Effector memory CD8-positive, alpha-beta T cell (primary cell): ENCODE results near the gene TYK2.
"Not testable (repeated sequence)": the region's sequence is repeated elsewhere in the genome, so short reads cannot be mapped to it uniquely, and the experiment has no call there.

ENCODE experiments used
- ATAC-seq: fragments of 150-1000 bp; cut with Tn5 transposase; replicated peaks from 2 replicates; pipeline ENCODE4 v1.10.0; 2021; ENCODE audit warnings: mild to moderate bottlenecking, moderate library complexity
- DNase-seq, 3 experiments: peaks; one replicate each; pipeline ENCODE4 v3.0.0; 2021
- H3K27ac Mint-ChIP-seq, 2 donors: one replicate each; pipeline ENCODE4 v1.8.0; 2022; ENCODE audit warnings: mild to moderate bottlenecking in 2 of 2, mixed read lengths in 2 of 2, moderate library complexity in 2 of 2
- H3K27me3 Mint-ChIP-seq, 2 donors: one replicate each; pipeline ENCODE4 v1.8.0; 2022; ENCODE audit warnings: mixed read lengths in 2 of 2
- H3K36me3 Mint-ChIP-seq: one replicate; pipeline ENCODE4 v1.8.0; 2022; ENCODE audit warnings: mild to moderate bottlenecking, moderate library complexity, mixed read lengths; ENCODE audit not compliant: insufficient read depth
- H3K4me1 Mint-ChIP-seq, 2 donors: one replicate each; pipeline ENCODE4 v1.8.0; 2022; ENCODE audit warnings: low read depth in 2 of 2, mixed read lengths in 2 of 2
- H3K4me3 Mint-ChIP-seq, 2 donors: one replicate each; pipeline ENCODE4 v1.8.0; 2022; ENCODE audit warnings: mild to moderate bottlenecking in 2 of 2, mixed read lengths in 2 of 2, moderate library complexity in 2 of 2
- H3K9me3 Mint-ChIP-seq, 2 donors: one replicate each; pipeline ENCODE4 v1.8.0; 2022; ENCODE audit warnings: mixed read lengths in 2 of 2

Gene TYK2

GRCh38 chr19:10402441-10403038, 22.2 kb upstream of the TYK2 start:
- ATAC-seq: no peak
- Mint-ChIP-seq H3K27me3 (no peaks in the 10 kb centered on the region), H3K4me1 (peaks cover 50 to 62% of the 10 kb centered on the region in 2 donors), H3K27ac (peak overlapping the region; percentile 99 to 100), H3K9me3 (no peaks in the 10 kb centered on the region), H3K4me3 (peak overlapping the region; percentile 96 to 97), H3K36me3 (peaks cover 51% of the 10 kb centered on the region)
- no peak for DNase-seq

DNA sequence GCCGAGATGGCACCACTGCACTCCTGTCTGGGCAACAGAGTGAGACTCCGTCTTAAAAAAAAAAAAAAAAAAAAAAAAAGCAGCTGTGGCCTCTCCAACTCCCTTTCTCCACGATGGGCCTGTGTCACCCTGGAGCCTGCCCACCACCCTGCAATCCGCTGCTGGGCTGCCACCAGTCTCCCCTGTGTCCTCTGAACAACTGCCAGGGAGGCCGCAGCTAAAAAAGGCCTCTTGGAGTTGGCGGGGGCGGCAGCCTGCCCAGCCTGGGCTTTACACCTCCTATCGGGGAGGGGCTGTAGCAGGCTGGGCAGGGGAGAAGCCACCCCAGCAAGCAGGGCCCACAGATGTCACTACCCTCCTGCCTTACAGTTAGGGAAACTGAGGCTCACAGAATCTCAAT, 19.5 kb upstream of the TYK2 start:
- ATAC-seq (no peak), DNase-seq (no peak)
- Mint-ChIP-seq H3K9me3 (no peaks in the 10 kb centered on the region), H3K27me3 (no peaks in the 10 kb centered on the region), H3K27ac (peak overlapping the region in 1 of 2 donors; percentile 59), H3K36me3 (peaks cover 67% of the 10 kb centered on the region), H3K4me1 (peaks cover 39 to 50% of the 10 kb centered on the region in 2 donors), H3K4me3 (no peak overlapping the region)

DNA sequence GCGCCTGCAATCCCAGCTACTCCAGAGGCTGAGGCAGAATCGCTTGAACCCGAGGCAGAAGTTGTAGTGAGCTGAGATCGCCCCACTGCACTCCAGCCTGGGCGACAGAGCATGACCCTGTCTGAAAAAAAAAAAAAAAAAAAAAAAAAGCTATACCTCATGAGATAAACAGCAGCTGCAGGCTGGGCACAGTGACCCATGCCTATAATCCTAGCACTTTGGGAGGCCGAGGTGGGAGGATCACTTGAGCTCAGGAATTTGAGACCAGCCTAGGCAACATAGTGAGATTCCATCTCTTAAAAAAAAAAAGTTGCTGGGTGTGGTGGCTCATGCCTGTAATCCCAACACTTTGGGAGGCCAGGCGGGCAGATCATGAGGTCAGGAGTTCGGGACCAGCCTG, 19.0 kb upstream of the TYK2 start:
- H3K4me3 Mint-ChIP-seq: peak overlapping the region in 1 of 2 donors; percentile 22
- H3K9me3 Mint-ChIP-seq, ATAC-seq, DNase-seq, H3K27me3 Mint-ChIP-seq: not testable (repeated sequence)
- H3K36me3 Mint-ChIP-seq: peaks cover 68% of the 10 kb centered on the region
- peaks cover 36 to 46% of the 10 kb centered on the region in 2 donors for H3K4me1 Mint-ChIP-seq
- peak overlapping the region in 1 of 2 donors; percentile 38 for H3K27ac Mint-ChIP-seq

DNA sequence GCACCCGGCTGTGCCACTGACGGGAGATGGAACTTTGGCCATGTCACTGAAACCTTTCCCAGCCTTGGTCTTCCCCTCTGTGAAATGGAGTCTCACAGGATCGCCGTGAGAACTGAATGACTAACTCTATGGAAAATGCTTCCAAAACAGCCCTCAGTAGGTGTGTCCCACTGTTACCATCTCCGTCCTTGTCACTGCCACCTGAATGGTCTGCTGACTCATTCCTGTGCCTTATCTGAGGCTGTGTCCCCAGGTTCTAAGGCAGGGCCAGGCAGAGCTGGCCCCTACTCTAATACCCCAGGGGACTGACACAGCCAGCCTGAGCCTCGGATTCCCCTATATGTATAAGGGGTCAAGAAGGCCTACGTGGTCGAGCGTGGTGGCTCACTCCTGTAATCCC, 18.4 kb upstream of the TYK2 start:
- H3K27me3 Mint-ChIP-seq: no peaks in the 10 kb centered on the region

DNA sequence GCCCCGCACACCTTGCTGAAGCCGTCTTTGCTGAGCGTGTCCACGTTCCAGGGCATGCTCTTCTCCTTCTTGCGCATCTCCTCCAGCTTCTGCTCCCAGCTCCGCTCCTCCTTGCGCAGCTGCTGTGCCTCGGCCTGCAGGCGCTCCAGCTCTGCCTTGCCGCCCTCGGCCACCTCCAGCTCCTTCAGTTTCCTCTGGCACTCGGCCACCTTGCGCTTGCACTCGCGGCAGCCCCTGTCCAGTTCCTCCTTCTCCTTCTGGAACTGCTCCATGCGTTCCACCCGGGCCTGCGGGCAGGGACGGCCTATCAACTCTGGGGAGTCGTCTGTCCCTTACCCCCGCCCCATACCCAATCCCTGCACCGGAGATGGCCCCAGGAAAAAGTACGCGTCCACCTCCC, 15.5 kb upstream of the TYK2 start:
- Mint-ChIP-seq H3K27ac (no peak overlapping the region), H3K9me3 (no peaks in the 10 kb centered on the region), H3K36me3 (peaks cover 72% of the 10 kb centered on the region), H3K4me3 (no peak overlapping the region), H3K27me3 (no peaks in the 10 kb centered on the region), H3K4me1 (peaks cover 8 to 20% of the 10 kb centered on the region in 2 donors)
- ATAC-seq (no peak), DNase-seq (no peak)

More for the DNA sequence above, 18.4 kb upstream of the TYK2 start:
- Mint-ChIP-seq H3K36me3 (peaks cover 68% of the 10 kb centered on the region), H3K9me3 (no peaks in the 10 kb centered on the region), H3K27ac (peak overlapping the region; percentile 33 to 41), H3K4me3 (no peak overlapping the region), H3K4me1 (peaks cover 31 to 43% of the 10 kb centered on the region in 2 donors)
- no peak for ATAC-seq
- no peak for DNase-seq

GRCh38 chr19:10395436-10395835, 15.1 kb upstream of the TYK2 start:
- no peak overlapping the region for H3K4me3 Mint-ChIP-seq
- H3K4me1 Mint-ChIP-seq: peaks cover 12 to 24% of the 10 kb centered on the region in 2 donors
- H3K27ac Mint-ChIP-seq: no peak overlapping the region
- ATAC-seq (no peak), DNase-seq (no peak)
- no peaks in the 10 kb centered on the region for H3K27me3 Mint-ChIP-seq
- no peaks in the 10 kb centered on the region for H3K9me3 Mint-ChIP-seq
- peaks cover 76% of the 10 kb centered on the region for H3K36me3 Mint-ChIP-seq

DNA sequence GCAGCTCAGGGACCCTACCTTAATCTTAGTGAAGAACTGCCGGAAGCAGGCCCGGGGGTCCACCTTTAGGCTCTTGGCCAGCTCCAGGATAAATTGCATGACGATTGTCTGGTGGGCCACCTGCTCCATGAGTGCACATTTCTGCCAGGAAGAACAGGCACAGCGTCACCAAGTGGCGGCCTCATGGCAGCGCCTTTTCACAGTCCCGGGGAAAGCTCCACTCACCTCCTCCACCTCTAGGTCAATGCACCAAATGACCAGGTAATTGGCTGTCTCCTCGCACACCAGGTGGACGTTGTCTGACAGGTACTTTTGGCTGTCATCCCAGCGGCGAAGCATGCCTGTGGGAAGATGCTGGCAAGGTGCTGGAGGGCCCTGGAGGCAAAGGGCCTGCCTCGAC, 14.6 kb upstream of the TYK2 start:
- Mint-ChIP-seq H3K4me1 (peaks cover 12 to 24% of the 10 kb centered on the region in 2 donors), H3K27me3 (no peaks in the 10 kb centered on the region), H3K36me3 (peaks cover 74% of the 10 kb centered on the region), H3K9me3 (no peaks in the 10 kb centered on the region), H3K27ac (no peak overlapping the region), H3K4me3 (no peak overlapping the region)
- no peak for ATAC-seq
- DNase-seq: no peak

- H3K4me3 Mint-ChIP-seq: no peak overlapping the region
- peak overlapping the region in 1 of 2 donors; percentile 38 for H3K27ac Mint-ChIP-seq
- peaks cover 80% of the 10 kb centered on the region for H3K36me3 Mint-ChIP-seq
- no peaks in the 10 kb centered on the region for H3K9me3 Mint-ChIP-seq
- H3K4me1 Mint-ChIP-seq: peaks cover 12 to 18% of the 10 kb centered on the region in 2 donors
- no peak for ATAC-seq
- no peak for DNase-seq
- H3K27me3 Mint-ChIP-seq: no peaks in the 10 kb centered on the region
These were observed 12.8 kb upstream of the TYK2 start for GRCh38 chr19:10393137-10393536.

DNA sequence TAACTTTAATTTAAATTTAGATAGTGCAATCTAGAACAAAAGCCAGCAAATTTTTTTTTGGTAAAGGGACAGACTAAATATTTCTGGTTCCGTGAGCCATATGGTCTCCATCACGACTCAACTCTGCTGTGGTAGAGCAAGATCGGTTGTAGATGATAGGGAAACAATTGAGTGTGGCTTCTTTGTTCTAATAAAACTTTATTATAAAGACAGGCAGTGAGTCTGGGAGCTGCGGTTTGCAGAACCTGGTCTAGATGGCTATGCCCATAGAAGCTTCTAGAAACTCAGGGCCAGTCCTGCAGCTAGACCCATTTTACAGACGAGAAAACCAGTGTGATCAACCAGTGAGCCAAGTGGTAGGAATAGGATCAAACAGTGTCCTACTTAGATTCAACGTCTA, 11.7 kb upstream of the TYK2 start:
- peaks cover 5 to 14% of the 10 kb centered on the region in 2 donors for H3K4me1 Mint-ChIP-seq

GRCh38 chr19:10390652-10391286, 10.4 kb upstream of the TYK2 start:
- H3K27me3 Mint-ChIP-seq: no peaks in the 10 kb centered on the region
- peak; percentile 64 to 65 (median 65) for DNase-seq
- ATAC-seq: peak; percentile 50
- H3K4me1 Mint-ChIP-seq: peaks cover 5 to 10% of the 10 kb centered on the region in 2 donors
- no peak overlapping the region for H3K4me3 Mint-ChIP-seq
- no peaks in the 10 kb centered on the region for H3K9me3 Mint-ChIP-seq
- peaks cover 73% of the 10 kb centered on the region for H3K36me3 Mint-ChIP-seq
- H3K27ac Mint-ChIP-seq: peak overlapping the region; percentile 51 to 60

More for the DNA sequence above, 11.7 kb upstream of the TYK2 start:
- ATAC-seq (no peak), DNase-seq (no peak)
- Mint-ChIP-seq H3K27me3 (no peaks in the 10 kb centered on the region), H3K4me3 (no peak overlapping the region), H3K36me3 (peaks cover 87% of the 10 kb centered on the region), H3K27ac (no peak overlapping the region), H3K9me3 (no peaks in the 10 kb centered on the region)

GRCh38 chr19:10389863-10390262, 9.5 kb upstream of the TYK2 start:
- H3K27ac Mint-ChIP-seq: peak overlapping the region; percentile 51 to 60
- H3K27me3 Mint-ChIP-seq: no peaks in the 10 kb centered on the region
- ATAC-seq (no peak), DNase-seq (no peak)
- H3K4me1 Mint-ChIP-seq: peaks cover 5 to 10% of the 10 kb centered on the region in 2 donors
- no peaks in the 10 kb centered on the region for H3K9me3 Mint-ChIP-seq
- H3K4me3 Mint-ChIP-seq: no peak overlapping the region
- peaks cover 66% of the 10 kb centered on the region for H3K36me3 Mint-ChIP-seq

DNA sequence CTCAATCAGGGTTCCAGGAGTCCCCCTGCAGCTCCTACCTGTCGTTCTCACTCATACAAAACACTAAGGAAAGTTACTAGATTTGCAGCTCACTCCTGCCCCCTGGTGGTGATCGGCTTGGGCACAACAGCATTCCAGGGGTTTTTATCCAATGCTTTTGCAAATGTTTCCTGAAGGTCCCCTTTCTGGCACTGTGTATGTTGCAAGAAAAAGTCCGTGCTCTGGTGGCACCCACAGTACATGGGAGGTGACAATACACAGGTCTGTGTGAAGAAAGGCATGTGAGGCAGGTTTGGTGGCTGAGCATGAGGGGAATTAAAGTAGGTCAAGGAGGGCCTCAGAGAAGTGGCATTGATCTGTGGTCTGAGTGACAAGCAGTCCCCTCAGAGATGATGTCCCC, 8.6 kb upstream of the TYK2 start:
- H3K4me3 Mint-ChIP-seq: no peak overlapping the region
- no peaks in the 10 kb centered on the region for H3K9me3 Mint-ChIP-seq
- ATAC-seq: peak; percentile 61
- peak; percentile 77 to 83 (median 80) for DNase-seq
- no peaks in the 10 kb centered on the region for H3K27me3 Mint-ChIP-seq
- peaks cover 57% of the 10 kb centered on the region for H3K36me3 Mint-ChIP-seq
- H3K27ac Mint-ChIP-seq: peak overlapping the region in 1 of 2 donors; percentile 60
- peaks cover 5 to 10% of the 10 kb centered on the region in 2 donors for H3K4me1 Mint-ChIP-seq

DNA sequence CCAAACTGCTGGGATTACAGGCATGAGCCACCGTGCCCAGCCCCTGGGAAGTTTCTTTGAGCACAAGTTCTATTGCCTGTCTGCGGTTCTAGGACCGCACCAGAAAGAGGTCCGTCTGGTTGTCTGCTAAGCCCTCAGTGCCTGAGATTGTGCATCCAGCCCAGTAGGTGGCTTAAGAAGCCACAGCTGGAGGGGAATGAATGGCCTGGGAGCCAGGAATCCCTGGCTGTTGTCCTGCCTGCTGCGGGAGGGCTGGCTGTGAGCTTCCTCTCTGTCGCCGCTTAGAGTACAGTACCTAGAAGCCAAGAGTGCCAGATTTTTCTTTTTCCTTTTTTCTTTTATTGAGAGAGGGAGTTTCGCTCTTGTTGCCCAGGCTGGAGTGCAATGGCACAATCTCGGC, 4.2 kb upstream of the TYK2 start:
- Mint-ChIP-seq H3K4me1 (peaks cover 11 to 13% of the 10 kb centered on the region in 2 donors), H3K4me3 (no peak overlapping the region), H3K27me3 (no peaks in the 10 kb centered on the region), H3K27ac (no peak overlapping the region), H3K36me3 (peaks cover 35% of the 10 kb centered on the region), H3K9me3 (no peaks in the 10 kb centered on the region)
- no peak for ATAC-seq
- DNase-seq: no peak

GRCh38 chr19:10383223-10383499, 2.8 kb upstream of the TYK2 start:
- H3K27me3 Mint-ChIP-seq, DNase-seq, H3K9me3 Mint-ChIP-seq, H3K27ac Mint-ChIP-seq, H3K4me3 Mint-ChIP-seq, ATAC-seq: not testable (repeated sequence)
- Mint-ChIP-seq H3K36me3 (peaks cover 27% of the 10 kb centered on the region), H3K4me1 (peaks cover 13 to 16% of the 10 kb centered on the region in 2 donors)
